KMS-11 (cell line): ENCODE measurements around the gene MICAL2.

Source experiments
- H2AFZ ChIP-seq: fragments of 200-600 bp; sonication (generic); 2 replicates; pipeline ENCODE4 v1.6.1; 2016; ENCODE audit warnings: antibody characterized with exemption, mixed run types, low read depth
- H3K27ac ChIP-seq: fragments of 200-600 bp; sonication (generic); 2 replicates; pipeline ENCODE4 v1.6.1; 2016; ENCODE audit warnings: mild to moderate bottlenecking, mixed run types
- H3K27me3 ChIP-seq: fragments of 200-600 bp; sonication (generic); 2 replicates; pipeline ENCODE4 v1.6.1; 2017; ENCODE audit warnings: mild to moderate bottlenecking, low read depth, mixed run types, moderate library complexity; ENCODE audit not compliant: insufficient read depth
- H3K36me3 ChIP-seq: fragments of 200-600 bp; sonication (generic); 2 replicates; pipeline ENCODE4 v1.6.1; 2017; ENCODE audit warnings: mild to moderate bottlenecking, mixed run types; ENCODE audit not compliant: insufficient read depth
- H3K4me1 ChIP-seq: fragments of 200-600 bp; sonication (generic); 2 replicates; pipeline ENCODE4 v1.6.1; 2016; ENCODE audit warnings: mild to moderate bottlenecking, low read depth, mixed run types; ENCODE audit not compliant: poor library complexity, severe bottlenecking
- H3K4me2 ChIP-seq: fragments of 200-600 bp; sonication (generic); 2 replicates; pipeline ENCODE4 v1.7.0; 2016; ENCODE audit warnings: mild to moderate bottlenecking, mixed run types
- H3K4me3 ChIP-seq: fragments of 200-600 bp; sonication (generic); IDR thresholded peaks from 2 replicates; pipeline ENCODE4 v1.6.1; 2017; ENCODE audit warnings: low read depth, low read length, mixed read lengths; ENCODE audit not compliant: insufficient read depth
- H3K79me2 ChIP-seq: fragments of 200-600 bp; sonication (generic); 2 replicates; pipeline ENCODE4 v1.6.1; 2016; ENCODE audit warnings: low read depth, mixed run types; ENCODE audit not compliant: insufficient read depth
- H3K9ac ChIP-seq: fragments of 200-600 bp; sonication (generic); 2 replicates; pipeline ENCODE4 v1.6.1; 2016; ENCODE audit warnings: mild to moderate bottlenecking, mixed run types
- H4K20me1 ChIP-seq: fragments of 200-600 bp; sonication (generic); 2 replicates; pipeline ENCODE4 v1.6.1; 2016; ENCODE audit warnings: mild to moderate bottlenecking, mixed run types; ENCODE audit not compliant: insufficient read depth
- TF ChIP-seq, protein P1 (sequence below): fragments of 200-600 bp; sonication (generic); conservative IDR thresholded peaks from 2 replicates; pipeline ENCODE4 v1.6.1; 2017; ENCODE audit warnings: low read depth, mild to moderate bottlenecking, antibody characterized with exemption, low read length, moderate library complexity, mixed read lengths

The MICAL2 gene

DNA sequence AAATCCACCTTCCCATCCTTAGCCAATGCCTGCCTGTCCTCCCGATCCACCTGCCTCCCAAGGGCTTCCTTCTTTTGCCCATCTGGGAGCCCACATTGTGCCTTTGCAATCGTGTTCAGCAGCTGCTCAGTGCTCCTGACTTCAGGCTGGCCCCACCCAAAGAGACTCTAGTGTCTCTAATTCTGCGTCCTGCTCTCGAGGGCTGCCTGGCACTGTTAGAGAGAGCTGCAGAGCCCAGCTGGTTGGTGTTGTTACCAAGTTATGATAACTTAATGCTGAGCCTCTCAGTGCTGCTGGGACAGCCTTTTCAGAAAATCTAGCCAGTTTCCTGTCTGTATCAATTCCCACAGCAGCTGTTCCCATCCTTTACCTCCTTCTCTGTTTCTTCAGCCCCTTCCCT lies 69.1 kb downstream of the MICAL2 start:
- H3K9ac ChIP-seq, result peak overlapping the region; percentile 24; the same call in 1 of the 2 replicates
- no peaks in the 10 kb centered on the region for H3K79me2 ChIP-seq
- H3K27ac ChIP-seq, result peak overlapping the region; percentile 36; the same call in 1 of the 2 replicates
- no peaks in the 10 kb centered on the region for H3K36me3 ChIP-seq
- peak overlapping the region; percentile 37 for H3K4me2 ChIP-seq
- H2AFZ ChIP-seq, result peak overlapping the region; percentile 58; the same call in 1 of the 2 replicates
- no peak overlapping the region for H3K4me3 ChIP-seq
- TF ChIP-seq, protein P1, sequence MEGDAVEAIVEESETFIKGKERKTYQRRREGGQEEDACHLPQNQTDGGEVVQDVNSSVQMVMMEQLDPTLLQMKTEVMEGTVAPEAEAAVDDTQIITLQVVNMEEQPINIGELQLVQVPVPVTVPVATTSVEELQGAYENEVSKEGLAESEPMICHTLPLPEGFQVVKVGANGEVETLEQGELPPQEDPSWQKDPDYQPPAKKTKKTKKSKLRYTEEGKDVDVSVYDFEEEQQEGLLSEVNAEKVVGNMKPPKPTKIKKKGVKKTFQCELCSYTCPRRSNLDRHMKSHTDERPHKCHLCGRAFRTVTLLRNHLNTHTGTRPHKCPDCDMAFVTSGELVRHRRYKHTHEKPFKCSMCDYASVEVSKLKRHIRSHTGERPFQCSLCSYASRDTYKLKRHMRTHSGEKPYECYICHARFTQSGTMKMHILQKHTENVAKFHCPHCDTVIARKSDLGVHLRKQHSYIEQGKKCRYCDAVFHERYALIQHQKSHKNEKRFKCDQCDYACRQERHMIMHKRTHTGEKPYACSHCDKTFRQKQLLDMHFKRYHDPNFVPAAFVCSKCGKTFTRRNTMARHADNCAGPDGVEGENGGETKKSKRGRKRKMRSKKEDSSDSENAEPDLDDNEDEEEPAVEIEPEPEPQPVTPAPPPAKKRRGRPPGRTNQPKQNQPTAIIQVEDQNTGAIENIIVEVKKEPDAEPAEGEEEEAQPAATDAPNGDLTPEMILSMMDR, result no peak
- H3K4me1 ChIP-seq, result peaks cover 60% of the 10 kb centered on the region
- H3K27me3 ChIP-seq, result no peaks in the 10 kb centered on the region
- no peaks in the 10 kb centered on the region for H4K20me1 ChIP-seq

DNA sequence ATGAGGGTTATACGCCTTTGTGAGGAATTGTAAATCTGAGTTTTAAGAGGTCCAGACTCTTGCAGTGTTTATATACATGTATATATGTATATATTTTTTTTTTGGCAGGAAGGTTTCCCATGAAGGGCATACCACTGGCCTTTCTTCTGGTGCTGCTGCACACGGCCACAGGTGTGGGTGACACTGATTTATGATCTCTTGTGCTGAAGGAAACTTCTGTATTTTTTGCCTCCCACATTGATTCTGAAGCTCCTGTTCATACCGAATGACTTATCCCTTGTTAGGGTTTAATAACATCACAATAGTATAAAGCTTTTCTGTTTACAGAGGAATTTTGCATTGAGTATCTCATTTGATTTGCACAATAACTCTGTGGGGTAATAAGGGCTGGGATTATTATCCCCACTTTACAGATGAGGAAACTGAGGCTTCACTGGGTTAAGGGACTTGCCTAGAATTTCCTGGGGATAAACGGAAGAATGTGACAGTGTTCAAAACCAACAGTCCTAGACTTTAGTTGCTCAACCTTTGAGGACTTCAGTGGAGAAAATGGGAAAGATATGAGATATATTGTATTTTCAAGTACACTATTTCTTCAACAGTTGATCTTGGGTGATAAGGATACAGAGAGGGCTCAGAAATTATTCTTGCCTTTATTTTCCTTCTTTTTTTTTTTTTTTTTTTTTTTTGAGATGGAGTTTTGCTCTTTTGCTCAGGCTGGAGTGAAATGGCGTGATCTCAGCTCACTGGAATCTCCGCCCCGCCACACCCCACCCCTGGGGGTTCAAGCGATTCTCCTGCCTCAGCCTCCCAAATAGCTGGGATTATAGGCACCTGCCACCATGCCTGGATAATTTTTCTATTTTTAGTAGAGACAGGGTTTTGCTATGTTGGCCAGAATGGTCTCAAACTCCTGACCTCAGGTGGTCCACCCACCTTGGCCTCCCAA lies 70.1 kb downstream of the MICAL2 start:
- Histone ChIP-seq H3K36me3 (no peaks in the 10 kb centered on the region), H2AFZ (no peak overlapping the region), H3K4me3 (no peak overlapping the region), H4K20me1 (no peaks in the 10 kb centered on the region), H3K79me2 (no peaks in the 10 kb centered on the region), H3K27me3 (no peaks in the 10 kb centered on the region), H3K27ac (no peak overlapping the region), H3K9ac (no peak overlapping the region), H3K4me1 (peaks cover 50% of the 10 kb centered on the region), H3K4me2 (no peak overlapping the region)
- TF ChIP-seq, protein P1, result no peak

- Histone ChIP-seq H3K4me3 (no peak overlapping the region), H3K79me2 (no peaks in the 10 kb centered on the region), H3K36me3 (no peaks in the 10 kb centered on the region), H3K9ac (no peak overlapping the region), H4K20me1 (no peaks in the 10 kb centered on the region), H2AFZ (no peak overlapping the region), H3K4me2 (no peak overlapping the region), H3K4me1 (peaks cover 33% of the 10 kb centered on the region), H3K27me3 (no peaks in the 10 kb centered on the region), H3K27ac (no peak overlapping the region)
- TF ChIP-seq, protein P1, result no peak
Measured at GRCh38 chr11:12182302-12182675, 71.9 kb downstream of the MICAL2 start.

- H3K9ac ChIP-seq, result no peak overlapping the region
- H3K79me2 ChIP-seq, result no peaks in the 10 kb centered on the region
- H3K27ac ChIP-seq, result no peak overlapping the region
- H3K4me3 ChIP-seq, result no peak overlapping the region
- no peak overlapping the region for H2AFZ ChIP-seq
- no peak overlapping the region for H3K4me2 ChIP-seq
- H3K27me3 ChIP-seq, result no peaks in the 10 kb centered on the region
- H3K4me1 ChIP-seq, result peaks cover 26% of the 10 kb centered on the region
- no peaks in the 10 kb centered on the region for H4K20me1 ChIP-seq
- H3K36me3 ChIP-seq, result no peaks in the 10 kb centered on the region
- TF ChIP-seq, protein P1, result no peak
Measured at GRCh38 chr11:12182676-12183541, 72.5 kb downstream of the MICAL2 start.
